22Rv1 (cell line): ENCODE data around the gene SCN4A.

ENCODE experiments used
- H3K27ac ChIP-seq: fragments of 450-650 bp; 2 replicates; pipeline ENCODE4 v1.5.1; 2017
- ZFX ChIP-seq: fragments of 450-650 bp; IDR thresholded peaks from 2 replicates; pipeline ENCODE4 v1.6.1; 2017; ENCODE audit warnings: antibody characterized with exemption, borderline replicate concordance
- TF ChIP-seq, protein P1 (sequence below): fragments of 450-650 bp; IDR thresholded peaks from 2 replicates; pipeline ENCODE4 v1.5.1; 2017; ENCODE audit warnings: mild to moderate bottlenecking

The SCN4A gene

DNA sequence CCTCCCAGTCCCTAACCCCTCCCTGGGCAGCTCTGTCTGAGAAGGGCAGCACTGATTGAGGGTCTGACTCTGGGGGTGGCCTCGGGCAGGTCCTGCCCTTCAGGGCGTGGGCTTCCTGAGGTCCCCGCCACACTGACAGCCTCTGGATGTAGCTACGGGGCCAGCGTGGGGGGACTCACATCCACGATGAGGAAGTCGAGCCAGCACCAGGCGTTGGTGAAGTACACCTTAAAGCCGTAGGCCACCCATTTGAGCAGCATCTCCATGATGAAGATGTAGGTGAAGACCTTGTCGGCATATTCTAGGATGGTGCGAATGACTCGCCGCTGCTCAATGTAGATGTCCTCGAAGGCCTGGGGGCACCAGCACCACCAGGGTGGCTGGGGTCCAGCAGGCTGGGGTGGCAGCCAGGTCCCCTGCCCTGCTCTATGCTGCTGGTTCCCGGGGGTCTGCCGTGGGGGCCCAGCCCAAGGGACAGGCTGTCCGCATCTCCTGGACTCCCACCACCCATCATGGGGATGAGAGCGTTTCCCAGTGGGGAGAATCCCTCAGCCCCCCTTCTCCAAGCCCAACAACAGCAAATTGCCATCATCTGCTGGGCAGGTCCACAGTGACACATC lies 24.9 kb downstream of the SCN4A start:
- TF ChIP-seq, protein P1, sequence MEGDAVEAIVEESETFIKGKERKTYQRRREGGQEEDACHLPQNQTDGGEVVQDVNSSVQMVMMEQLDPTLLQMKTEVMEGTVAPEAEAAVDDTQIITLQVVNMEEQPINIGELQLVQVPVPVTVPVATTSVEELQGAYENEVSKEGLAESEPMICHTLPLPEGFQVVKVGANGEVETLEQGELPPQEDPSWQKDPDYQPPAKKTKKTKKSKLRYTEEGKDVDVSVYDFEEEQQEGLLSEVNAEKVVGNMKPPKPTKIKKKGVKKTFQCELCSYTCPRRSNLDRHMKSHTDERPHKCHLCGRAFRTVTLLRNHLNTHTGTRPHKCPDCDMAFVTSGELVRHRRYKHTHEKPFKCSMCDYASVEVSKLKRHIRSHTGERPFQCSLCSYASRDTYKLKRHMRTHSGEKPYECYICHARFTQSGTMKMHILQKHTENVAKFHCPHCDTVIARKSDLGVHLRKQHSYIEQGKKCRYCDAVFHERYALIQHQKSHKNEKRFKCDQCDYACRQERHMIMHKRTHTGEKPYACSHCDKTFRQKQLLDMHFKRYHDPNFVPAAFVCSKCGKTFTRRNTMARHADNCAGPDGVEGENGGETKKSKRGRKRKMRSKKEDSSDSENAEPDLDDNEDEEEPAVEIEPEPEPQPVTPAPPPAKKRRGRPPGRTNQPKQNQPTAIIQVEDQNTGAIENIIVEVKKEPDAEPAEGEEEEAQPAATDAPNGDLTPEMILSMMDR = no peak
- no peak for TF ChIP-seq ZFX
- no peak overlapping the region for H3K27ac ChIP-seq

DNA sequence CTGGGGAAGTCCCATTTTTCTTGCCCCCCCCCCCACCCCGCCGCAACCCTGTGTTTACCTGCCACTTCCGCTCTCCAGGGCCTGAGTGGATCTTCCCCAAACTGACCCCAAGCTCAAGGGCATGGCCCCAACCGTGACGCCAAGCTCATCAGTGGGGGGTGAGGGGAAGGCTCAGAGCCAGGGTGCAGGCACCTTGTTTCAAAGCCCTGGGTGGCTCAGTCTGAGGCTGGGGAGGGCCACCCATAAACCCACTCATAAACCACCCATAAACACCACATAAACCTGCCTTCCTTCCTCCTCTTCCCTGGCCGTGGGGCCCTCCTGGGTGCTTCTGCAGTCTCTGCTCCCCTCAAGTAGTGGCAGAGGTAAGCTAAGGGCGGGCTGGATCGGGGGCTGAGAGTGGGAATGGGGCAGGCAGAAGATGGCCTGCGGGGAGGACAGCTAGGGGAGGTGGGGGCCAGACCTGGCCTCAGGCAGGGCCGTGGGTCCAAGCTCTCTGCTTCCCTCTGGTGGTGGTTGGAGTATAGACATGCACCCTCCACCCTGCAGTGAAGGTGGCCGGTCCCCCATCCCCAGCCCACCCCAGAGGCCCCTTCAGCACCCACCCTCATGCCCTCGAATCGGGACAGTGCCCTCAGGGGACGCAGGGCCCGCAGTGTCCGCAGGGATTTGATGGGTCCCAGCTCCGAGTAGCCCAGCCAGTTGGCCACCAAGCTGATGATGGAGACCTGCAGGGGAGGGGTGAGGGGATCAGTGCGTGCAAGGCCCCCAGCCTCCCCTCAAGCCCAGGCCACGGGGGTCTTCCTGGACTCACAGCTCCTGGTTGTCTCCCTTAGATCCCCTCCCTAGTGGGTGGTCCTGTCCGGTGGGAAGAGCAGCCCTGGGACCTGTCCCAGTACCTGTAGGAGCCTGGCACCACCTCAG lies 26.0 kb downstream of the SCN4A start:
- H3K27ac ChIP-seq = no peak overlapping the region
- TF ChIP-seq, protein P1 = peak; percentile 81
- no peak for TF ChIP-seq ZFX

DNA sequence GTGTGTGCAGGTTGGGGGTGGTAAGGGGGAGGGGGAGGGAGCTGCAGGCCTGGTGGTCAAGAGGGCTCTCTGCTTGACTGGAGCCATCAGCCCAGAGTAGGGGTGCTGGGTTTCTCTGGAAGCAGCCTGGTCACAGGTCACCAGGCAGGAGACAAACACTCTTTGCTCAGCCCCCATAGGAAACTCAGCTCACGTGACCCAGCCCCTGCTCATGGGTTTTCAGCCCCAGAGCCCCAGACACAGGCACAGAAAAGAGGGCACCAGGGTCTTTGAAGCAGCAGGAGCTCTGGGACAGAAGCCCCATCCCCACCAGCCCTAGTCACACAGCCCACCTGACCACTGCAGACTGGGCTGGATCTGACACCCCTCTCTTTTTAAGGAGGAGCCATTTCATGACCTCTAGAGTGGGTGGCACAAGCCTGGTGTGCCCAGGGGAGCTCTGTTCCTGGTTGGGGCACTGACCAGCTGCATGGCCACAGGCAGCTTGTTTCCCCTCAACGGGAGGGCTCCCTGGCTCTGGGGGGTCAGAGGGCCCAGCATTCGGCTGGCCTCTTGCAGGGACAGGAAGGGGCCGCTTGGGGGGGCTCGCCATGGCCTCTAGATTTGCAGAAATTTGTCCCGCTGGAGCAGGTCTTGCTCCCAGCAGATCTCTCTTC lies 26.8 kb downstream of the SCN4A start:
- TF ChIP-seq ZFX = no peak
- TF ChIP-seq, protein P1 = no peak
- H3K27ac ChIP-seq = no peak overlapping the region

DNA sequence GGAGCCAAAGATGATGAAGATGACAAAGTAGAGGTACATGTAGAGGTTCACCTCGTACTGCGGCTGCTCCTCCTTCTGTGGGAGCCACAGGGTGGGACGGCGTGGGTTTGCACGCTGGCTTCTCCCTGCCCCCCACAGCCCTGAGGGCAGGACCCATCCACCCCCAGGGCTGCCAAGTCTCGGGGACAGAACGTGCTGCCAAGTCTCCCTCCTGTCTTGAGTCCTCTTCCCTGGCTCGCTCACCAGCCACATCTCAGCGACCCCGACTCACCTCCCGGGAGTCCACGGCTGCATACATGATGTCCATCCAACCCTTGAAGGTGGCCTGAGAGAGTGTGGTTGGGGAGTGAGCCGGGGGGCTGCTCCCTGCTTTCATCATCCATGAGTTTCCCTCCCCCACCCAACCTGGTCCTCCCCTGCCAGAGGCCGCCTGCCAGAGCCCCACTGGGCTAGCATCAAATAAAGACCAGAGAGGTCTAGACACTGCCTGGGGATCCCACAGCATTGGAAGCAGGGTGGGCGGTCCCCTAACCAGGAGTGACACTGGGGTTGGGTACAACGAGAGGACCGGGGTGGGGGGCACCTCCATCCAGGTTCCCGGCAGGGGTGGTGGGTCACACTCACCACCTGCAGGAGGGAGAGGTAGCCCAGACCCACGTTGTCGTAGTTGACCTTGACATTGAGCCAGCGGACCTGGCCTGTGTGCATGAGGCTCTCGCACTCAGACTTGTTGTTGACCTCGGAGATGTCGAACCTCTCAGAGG lies 27.8 kb downstream of the SCN4A start:
- H3K27ac ChIP-seq = no peak overlapping the region
- TF ChIP-seq, protein P1 = no peak
- TF ChIP-seq ZFX = no peak

DNA sequence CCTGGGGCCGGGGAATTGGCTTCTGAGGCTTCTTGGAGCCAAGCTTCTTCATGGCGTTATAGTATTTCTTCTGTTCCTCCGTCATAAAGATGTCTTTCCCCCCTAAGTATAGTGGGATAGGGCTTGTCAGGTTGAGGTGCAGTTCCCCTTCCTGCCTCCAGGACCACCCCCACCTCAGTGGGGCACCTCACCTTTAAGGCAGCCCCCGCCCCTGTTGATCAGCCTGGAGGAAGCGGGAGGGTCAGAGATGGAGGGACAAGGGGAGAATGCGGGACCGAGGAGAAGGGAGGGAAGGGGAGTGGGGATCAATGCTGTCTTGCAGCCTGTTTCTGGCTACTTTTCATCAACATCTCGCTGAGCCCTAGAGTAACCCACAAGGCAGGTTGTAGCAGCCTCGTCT lies 29.0 kb downstream of the SCN4A start:
- TF ChIP-seq, protein P1 = no peak
- H3K27ac ChIP-seq = no peak overlapping the region

DNA sequence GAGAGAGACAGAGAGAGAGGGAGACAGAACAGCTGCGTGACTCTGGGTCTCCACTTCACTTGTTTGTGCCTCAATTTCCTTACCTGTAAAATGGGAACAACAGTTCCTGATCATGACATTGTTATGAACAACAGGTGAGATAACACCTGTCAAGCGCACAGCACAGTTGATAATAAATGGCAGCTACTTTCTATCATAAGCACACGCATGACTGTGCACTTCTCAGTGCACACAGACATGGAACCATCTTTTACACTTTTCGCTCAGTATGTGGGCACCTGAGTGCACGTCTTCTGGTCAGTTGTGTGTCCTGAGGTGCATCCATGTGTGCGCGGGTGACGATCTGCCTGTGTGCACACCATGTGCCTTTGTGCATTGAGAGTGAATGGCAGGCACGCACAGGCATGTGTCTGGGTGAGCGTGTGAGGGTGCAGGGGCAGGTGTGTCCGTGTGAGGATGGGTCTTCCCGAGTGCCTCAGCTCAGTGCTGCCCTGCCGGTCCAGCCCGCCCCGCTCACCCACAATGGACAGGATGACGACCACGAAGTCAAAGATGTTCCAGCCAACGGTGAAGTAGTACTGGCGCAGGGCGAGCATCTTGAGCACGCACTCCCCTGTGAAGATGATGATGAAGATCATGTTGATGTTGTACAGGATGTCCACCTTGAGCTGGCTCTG lies 30.3 kb downstream of the SCN4A start:
- no peak overlapping the region for H3K27ac ChIP-seq
- TF ChIP-seq, protein P1 = no peak
- TF ChIP-seq ZFX = no peak
